C4-2B (cell line): ENCODE results near the gene FOXO6.

Experiments
- CTCF ChIP-seq: fragments of 450-650 bp; conservative IDR thresholded peaks from 2 replicates; pipeline ENCODE4 v1.5.1; 2017; ENCODE audit warnings: mild to moderate bottlenecking
- ZFX ChIP-seq: fragments of 450-650 bp; IDR thresholded peaks from 2 replicates; pipeline ENCODE4 v1.6.1; 2017

- TF ChIP-seq CTCF (no peak), ZFX (no peak)
Measured at GRCh38 chr1:41315871-41316270, 45.4 kb upstream of the FOXO6 start.
